ENCODE measurements around the gene GALNT6.
"Not testable (repeated sequence)": the region's sequence is repeated elsewhere in the genome, so short reads cannot be mapped to it uniquely, and the experiment has no call there.

DNA sequence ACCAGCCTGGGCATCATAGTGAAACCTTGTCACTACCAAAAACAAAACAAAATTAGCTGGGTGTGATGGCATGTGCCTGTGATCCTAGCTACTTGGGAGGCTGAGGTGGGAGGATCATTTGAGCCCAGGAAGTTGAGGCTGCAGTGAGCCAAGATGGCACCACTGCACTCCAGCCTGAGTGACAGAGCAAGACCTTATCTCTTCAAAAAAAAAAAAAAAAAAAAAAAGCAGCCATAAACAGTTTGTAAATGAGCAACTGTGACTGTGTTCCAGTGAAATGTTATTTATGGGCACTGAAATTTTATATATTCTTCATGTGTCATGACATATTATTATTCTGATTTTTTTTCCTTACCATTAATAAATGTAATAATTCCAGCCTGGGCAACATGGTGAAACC lies 53.9 kb downstream of the GALNT6 start:
- TF ChIP-seq, protein P1, sequence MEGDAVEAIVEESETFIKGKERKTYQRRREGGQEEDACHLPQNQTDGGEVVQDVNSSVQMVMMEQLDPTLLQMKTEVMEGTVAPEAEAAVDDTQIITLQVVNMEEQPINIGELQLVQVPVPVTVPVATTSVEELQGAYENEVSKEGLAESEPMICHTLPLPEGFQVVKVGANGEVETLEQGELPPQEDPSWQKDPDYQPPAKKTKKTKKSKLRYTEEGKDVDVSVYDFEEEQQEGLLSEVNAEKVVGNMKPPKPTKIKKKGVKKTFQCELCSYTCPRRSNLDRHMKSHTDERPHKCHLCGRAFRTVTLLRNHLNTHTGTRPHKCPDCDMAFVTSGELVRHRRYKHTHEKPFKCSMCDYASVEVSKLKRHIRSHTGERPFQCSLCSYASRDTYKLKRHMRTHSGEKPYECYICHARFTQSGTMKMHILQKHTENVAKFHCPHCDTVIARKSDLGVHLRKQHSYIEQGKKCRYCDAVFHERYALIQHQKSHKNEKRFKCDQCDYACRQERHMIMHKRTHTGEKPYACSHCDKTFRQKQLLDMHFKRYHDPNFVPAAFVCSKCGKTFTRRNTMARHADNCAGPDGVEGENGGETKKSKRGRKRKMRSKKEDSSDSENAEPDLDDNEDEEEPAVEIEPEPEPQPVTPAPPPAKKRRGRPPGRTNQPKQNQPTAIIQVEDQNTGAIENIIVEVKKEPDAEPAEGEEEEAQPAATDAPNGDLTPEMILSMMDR (IDR thresholded peaks at IDR 0.05; ENCODE audit: extremely low read depth in 1 of 2, insufficient read depth in 1 of 2, low read depth in 1 of 2, low read length in 2 of 2) = not testable (repeated sequence)
- TF ChIP-seq FOS (IDR thresholded peaks at IDR 0.05; ENCODE audit: borderline replicate concordance, insufficient read depth, low read length); POLR2AphosphoS5 (IDR thresholded peaks at IDR 0.05; ENCODE audit: insufficient read depth, low read depth, low read length); JUN (IDR thresholded peaks at IDR 0.05; ENCODE audit: borderline replicate concordance, insufficient read depth, insufficient read length, low read depth); EZH2 (IDR thresholded peaks at IDR 0.05; ENCODE audit: borderline replicate concordance, low read depth, low read length, severe bottlenecking); POLR2A (IDR thresholded peaks at IDR 0.05; ENCODE audit: low read depth, low read length): not testable (repeated sequence)
- TF ChIP-seq, protein P2, sequence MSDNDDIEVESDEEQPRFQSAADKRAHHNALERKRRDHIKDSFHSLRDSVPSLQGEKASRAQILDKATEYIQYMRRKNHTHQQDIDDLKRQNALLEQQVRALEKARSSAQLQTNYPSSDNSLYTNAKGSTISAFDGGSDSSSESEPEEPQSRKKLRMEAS (IDR thresholded peaks at IDR 0.05; ENCODE audit: insufficient read depth, insufficient read length) = not testable (repeated sequence)
